ENCODE data around the gene CMTR1. TPM values are rescaled to one million over a fixed set of nuclear protein-coding genes. Genes with fewer than 3 reads are reported as not detected.
"Not testable (repeated sequence)": the region's sequence is repeated elsewhere in the genome, so short reads cannot be mapped to it uniquely, and the experiment has no call there.

Gene CMTR1
- total RNA-seq, 2 donors from 2014 or later: 84.1 to 86.9 TPM

GRCh38 chr6:37492991-37493660, 60.1 kb downstream of the CMTR1 start:
- Mint-ChIP-seq H3K4me3 (peak overlapping the region in 1 of 2 donors; percentile 56), H3K36me3 (ENCODE audit: insufficient read depth in 2 of 2) (peaks cover 2 to 8% of the 10 kb centered on the region in 2 donors), H3K9me3 (no peaks in the 10 kb centered on the region), H3K27ac (no peak overlapping the region), H3K4me1 (ENCODE audit: low read depth) (peaks cover 96% of the 10 kb centered on the region), H3K27me3 (ENCODE audit: low read depth) (no peaks in the 10 kb centered on the region)
- ATAC-seq (replicated peaks in 1 of 2) (no peak), DNase-seq (no peak)

DNA sequence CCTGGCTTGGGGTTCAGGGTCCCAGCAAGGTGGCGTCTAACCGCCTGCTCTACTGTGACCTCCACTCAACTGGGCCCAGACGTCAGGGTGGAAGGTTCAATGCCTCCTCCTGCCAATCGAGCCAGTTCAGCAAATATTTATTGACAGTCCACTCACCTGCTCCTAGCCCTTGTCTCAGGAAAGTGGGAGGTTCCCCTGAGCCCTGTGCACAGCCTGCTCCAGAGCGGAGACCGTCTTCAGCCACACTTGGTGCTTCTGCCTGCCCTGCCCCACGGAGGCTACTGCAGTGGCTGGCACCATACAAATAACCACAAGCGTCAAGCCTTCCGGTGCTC, 60.6 kb downstream of the CMTR1 start:
- no peak for DNase-seq
- no peak for ATAC-seq (replicated peaks in 1 of 2)
- no peak overlapping the region for H3K4me3 Mint-ChIP-seq
- H3K9me3 Mint-ChIP-seq: no peaks in the 10 kb centered on the region
- H3K27ac Mint-ChIP-seq: no peak overlapping the region
- H3K27me3 Mint-ChIP-seq (ENCODE audit: low read depth): no peaks in the 10 kb centered on the region
- H3K36me3 Mint-ChIP-seq (ENCODE audit: insufficient read depth in 2 of 2): peaks cover under 1 to 5% of the 10 kb centered on the region in 2 donors
- peaks cover 96% of the 10 kb centered on the region for H3K4me1 Mint-ChIP-seq (ENCODE audit: low read depth)

DNA sequence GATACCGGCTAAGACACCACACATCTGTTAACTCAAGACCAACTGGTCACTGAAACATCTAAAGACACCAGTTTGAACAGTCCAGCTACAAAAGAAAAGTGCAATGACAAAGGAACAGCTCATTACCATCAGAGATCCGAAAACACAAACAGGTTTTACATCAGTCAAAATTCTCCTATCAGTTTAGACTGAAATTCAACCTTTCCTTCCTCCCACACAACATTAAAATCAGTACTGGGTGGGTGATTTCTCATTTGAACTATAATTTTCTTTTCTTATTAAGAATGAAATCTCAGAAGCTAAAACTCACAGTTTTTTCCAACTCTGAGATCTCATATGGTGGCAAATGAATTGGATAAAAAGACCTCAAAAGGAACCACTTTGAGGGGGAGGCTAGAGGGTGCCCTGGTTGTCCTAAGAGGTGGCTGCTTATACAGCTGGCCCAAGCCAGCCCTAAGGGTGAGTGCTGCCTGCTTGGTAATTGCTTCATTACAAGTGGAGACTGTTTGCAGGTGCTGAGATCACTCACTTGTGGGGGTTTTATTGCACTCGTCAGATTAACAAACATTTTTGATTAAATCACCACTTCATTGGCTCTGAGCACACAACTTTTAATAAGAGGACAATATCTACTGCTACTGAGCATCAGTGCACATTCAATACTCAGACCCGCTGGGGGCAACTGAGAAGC, 62.4 kb downstream of the CMTR1 start:
- Mint-ChIP-seq H3K36me3 (ENCODE audit: insufficient read depth in 2 of 2) (peaks cover 3 to 5% of the 10 kb centered on the region in 2 donors), H3K9me3 (no peaks in the 10 kb centered on the region), H3K4me1 (ENCODE audit: low read depth) (peaks cover 96% of the 10 kb centered on the region)

DNA sequence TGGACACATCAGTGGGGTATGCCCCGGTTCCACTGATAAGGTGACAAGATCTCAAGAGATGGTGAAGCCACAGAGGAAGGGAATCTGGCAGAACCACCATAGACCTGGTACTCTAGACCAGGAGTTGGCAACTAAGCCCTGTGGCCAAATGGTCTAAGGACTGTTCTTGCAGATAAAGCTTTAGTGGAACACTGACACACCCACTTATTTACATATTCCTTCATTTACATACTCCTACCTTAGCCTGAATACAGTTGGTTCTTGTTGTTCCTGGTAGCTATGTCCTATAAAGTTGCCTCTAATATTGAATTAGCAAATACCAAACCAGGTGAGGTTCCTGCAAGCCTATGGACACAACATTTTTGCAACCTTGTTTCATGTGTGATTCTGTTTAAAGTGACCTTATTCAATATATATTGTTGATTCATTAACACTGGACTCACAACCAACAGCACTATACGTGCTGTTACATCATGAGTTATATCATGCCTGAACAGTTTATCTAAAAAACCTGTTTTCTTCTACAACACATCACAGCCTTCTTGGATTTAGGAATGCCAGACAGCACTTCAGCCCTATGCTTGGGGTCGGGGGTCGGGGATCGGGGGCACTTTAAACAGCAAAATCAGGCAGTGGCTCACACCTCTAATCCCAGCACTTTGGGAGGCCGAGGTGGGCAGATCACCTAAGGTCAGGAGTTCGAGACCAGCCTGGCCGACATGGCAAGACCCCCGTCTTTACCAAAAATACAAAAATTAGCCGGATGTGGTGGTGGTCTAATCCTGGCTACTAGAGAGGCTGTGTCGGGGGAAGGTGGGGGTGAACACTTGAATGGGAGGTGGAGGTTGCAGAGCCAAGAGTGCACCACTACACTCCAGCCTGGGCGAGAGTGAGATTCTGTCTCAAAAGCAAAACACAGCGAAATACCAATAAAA, 64.2 kb downstream of the CMTR1 start:
- no peak for DNase-seq
- no peak overlapping the region for H3K27ac Mint-ChIP-seq
- H3K27me3 Mint-ChIP-seq (ENCODE audit: low read depth): no peaks in the 10 kb centered on the region
- peaks cover 94% of the 10 kb centered on the region for H3K4me1 Mint-ChIP-seq (ENCODE audit: low read depth)
- ATAC-seq (replicated peaks in 1 of 2): no peak
- peak overlapping the region; percentile 25 to 58 for H3K4me3 Mint-ChIP-seq
- H3K36me3 Mint-ChIP-seq (ENCODE audit: insufficient read depth in 2 of 2): peaks cover 3 to 5% of the 10 kb centered on the region in 2 donors
- H3K9me3 Mint-ChIP-seq: no peaks in the 10 kb centered on the region

More for the DNA sequence above, 62.4 kb downstream of the CMTR1 start:
- DNase-seq (peak; percentile 42 to 49), ATAC-seq (replicated peaks in 1 of 2) (peak; percentile 54 to 63)
- no peaks in the 10 kb centered on the region for H3K27me3 Mint-ChIP-seq (ENCODE audit: low read depth)
- H3K27ac Mint-ChIP-seq: peak overlapping the region; percentile 89
- peak overlapping the region; percentile 76 to 84 for H3K4me3 Mint-ChIP-seq

DNA sequence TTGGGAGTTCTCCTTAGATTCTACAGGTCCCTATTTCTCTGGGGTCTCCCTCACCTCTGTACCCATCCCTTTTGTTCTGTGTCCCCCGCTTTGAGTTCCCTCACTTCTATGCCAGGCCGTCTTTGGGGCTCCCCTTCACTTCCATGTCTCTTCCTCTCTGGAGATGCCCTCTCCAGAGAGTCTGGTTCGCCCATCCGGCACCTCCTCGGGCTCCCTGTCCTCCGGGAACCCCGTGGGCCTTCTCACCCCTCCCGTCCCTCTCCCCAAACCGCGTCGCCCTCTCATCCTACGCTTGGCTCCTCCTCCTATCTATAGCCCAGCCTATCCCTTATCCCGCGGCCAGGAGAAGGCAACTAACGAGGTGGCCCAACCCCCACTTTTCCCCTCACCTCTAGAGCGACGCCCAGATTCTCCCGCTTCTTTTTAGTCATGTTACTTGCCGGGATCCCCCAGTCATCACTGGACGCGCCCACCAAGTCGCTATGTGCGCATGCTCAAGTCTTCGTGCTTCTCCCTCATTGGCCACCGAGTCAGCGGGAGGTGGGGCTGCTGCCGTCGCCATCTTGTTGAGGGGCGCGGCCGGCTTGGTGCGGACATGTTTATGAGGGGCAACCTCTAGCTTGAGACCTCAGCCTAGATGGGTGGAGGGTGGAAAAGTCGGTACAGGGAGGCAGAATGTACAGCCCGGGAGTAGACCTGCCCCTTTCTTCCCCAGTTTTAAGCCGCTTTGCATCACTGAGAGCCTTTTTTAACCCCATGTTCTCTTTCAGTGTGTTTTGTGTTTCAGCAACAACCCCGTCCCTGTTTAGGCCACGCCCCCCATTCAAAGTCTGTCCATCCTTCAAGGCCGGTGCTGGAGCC, 66.6 kb downstream of the CMTR1 start, which contains the start of gene CCDC167:
TSS of gene CCDC167 (minus strand) at position 461 of the 861 bp plus-strand sequence. CDS start at position 431, 30 bp downstream.
- DNase-seq (peak; percentile 97 to 98), ATAC-seq (replicated peaks in 1 of 2) (peak; percentile 76 to 77)
- Mint-ChIP-seq H3K36me3 (ENCODE audit: insufficient read depth in 2 of 2) (peaks cover 3 to 5% of the 10 kb centered on the region in 2 donors), H3K4me3 (peak within 1 kb of the TSS; percentile 84 to 99), H3K9me3 (no peaks in the 10 kb centered on the region), H3K4me1 (ENCODE audit: low read depth) (peaks cover 94% of the 10 kb centered on the region), H3K27ac (peak within 1 kb of the TSS; percentile 83), H3K27me3 (ENCODE audit: low read depth) (no peaks in the 10 kb centered on the region)

GRCh38 chr6:37500294-37500608, 67.2 kb downstream of the CMTR1 start:
- peaks cover 3 to 5% of the 10 kb centered on the region in 2 donors for H3K36me3 Mint-ChIP-seq (ENCODE audit: insufficient read depth in 2 of 2)
- no peak for DNase-seq
- ATAC-seq (replicated peaks in 1 of 2): no peak
- peak overlapping the region; percentile 84 to 99 for H3K4me3 Mint-ChIP-seq
- H3K9me3 Mint-ChIP-seq: no peaks in the 10 kb centered on the region
- H3K27ac Mint-ChIP-seq: peak overlapping the region; percentile 83
- peaks cover 93% of the 10 kb centered on the region for H3K4me1 Mint-ChIP-seq (ENCODE audit: low read depth)
- H3K27me3 Mint-ChIP-seq (ENCODE audit: low read depth): no peaks in the 10 kb centered on the region

GRCh38 chr6:37500904-37501303, 67.9 kb downstream of the CMTR1 start:
- peaks cover 93% of the 10 kb centered on the region for H3K4me1 Mint-ChIP-seq (ENCODE audit: low read depth)
- DNase-seq; H3K27me3 Mint-ChIP-seq (ENCODE audit: low read depth); H3K36me3 Mint-ChIP-seq (ENCODE audit: insufficient read depth in 2 of 2); H3K9me3 Mint-ChIP-seq; ATAC-seq (replicated peaks in 1 of 2): not testable (repeated sequence)
- H3K4me3 Mint-ChIP-seq: peak overlapping the region in 1 of 2 donors; percentile 84
- H3K27ac Mint-ChIP-seq: peak overlapping the region; percentile 83

- no peaks in the 10 kb centered on the region for H3K27me3 Mint-ChIP-seq (ENCODE audit: low read depth)
Measured at GRCh38 chr6:37501632-37502491, 68.8 kb downstream of the CMTR1 start.

DNA sequence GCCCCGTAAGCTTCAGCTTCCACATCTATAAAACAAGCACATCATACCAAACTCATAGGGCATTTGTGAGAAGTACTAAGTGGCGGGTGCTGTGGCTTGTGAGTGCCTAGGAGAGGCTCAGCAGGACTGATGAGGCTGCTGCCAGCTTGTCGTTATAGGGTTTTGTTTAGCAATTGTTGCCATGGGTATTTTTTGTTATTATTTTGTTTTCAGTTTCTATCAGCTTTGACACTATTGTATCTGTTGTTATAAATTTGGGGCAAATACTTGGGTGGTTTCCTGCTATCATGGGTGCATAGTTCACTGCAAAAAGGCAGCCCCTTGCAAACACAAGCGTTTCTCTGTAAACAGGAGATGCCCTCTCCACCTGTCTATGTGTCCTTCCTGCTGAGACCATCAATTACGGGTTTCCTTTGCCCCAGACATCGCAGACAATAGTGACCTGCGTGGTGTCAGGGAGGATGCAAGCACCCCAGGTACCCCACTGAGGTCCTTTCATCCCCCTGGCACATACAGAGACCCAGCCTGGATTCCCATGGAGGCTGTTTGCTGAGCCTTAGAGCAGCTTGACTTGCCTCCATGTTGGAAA, 69.8 kb downstream of the CMTR1 start:
- H3K27ac Mint-ChIP-seq: peak overlapping the region; percentile 98
- no peaks in the 10 kb centered on the region for H3K9me3 Mint-ChIP-seq
- peaks cover 3 to 4% of the 10 kb centered on the region in 2 donors for H3K36me3 Mint-ChIP-seq (ENCODE audit: insufficient read depth in 2 of 2)
- DNase-seq: peak; percentile 48 to 61
- ATAC-seq (replicated peaks in 1 of 2): peak; percentile 54 to 61
- peaks cover 84% of the 10 kb centered on the region for H3K4me1 Mint-ChIP-seq (ENCODE audit: low read depth)
- peak overlapping the region; percentile 67 to 88 for H3K4me3 Mint-ChIP-seq
- H3K27me3 Mint-ChIP-seq (ENCODE audit: low read depth): no peaks in the 10 kb centered on the region

More at GRCh38 chr6:37501632-37502491, 68.8 kb downstream of the CMTR1 start:
- Mint-ChIP-seq H3K36me3 (ENCODE audit: insufficient read depth in 2 of 2) (peaks cover 3 to 5% of the 10 kb centered on the region in 2 donors), H3K4me1 (ENCODE audit: low read depth) (peaks cover 87% of the 10 kb centered on the region), H3K4me3 (peak overlapping the region; percentile 67 to 88), H3K27ac (peak overlapping the region; percentile 98), H3K9me3 (no peaks in the 10 kb centered on the region)
- peak in 1 of 2 donors; percentile 22 for ATAC-seq (replicated peaks in 1 of 2)
- DNase-seq: no peak

GRCh38 chr6:37503309-37503965, 70.4 kb downstream of the CMTR1 start:
- H3K4me1 Mint-ChIP-seq (ENCODE audit: low read depth): peaks cover 84% of the 10 kb centered on the region
- peak overlapping the region; percentile 67 to 88 for H3K4me3 Mint-ChIP-seq
- peak overlapping the region; percentile 98 for H3K27ac Mint-ChIP-seq
- no peak for ATAC-seq (replicated peaks in 1 of 2)
- H3K36me3 Mint-ChIP-seq (ENCODE audit: insufficient read depth in 2 of 2): peaks cover 3 to 4% of the 10 kb centered on the region in 2 donors
- no peaks in the 10 kb centered on the region for H3K27me3 Mint-ChIP-seq (ENCODE audit: low read depth)
- no peaks in the 10 kb centered on the region for H3K9me3 Mint-ChIP-seq
- no peak for DNase-seq

GRCh38 chr6:37504024-37504423, 71.0 kb downstream of the CMTR1 start:
- Mint-ChIP-seq H3K27me3 (ENCODE audit: low read depth) (no peaks in the 10 kb centered on the region), H3K36me3 (ENCODE audit: insufficient read depth in 2 of 2) (peaks cover 3 to 4% of the 10 kb centered on the region in 2 donors), H3K9me3 (no peaks in the 10 kb centered on the region), H3K4me3 (peak overlapping the region; percentile 67 to 88), H3K27ac (no peak overlapping the region), H3K4me1 (ENCODE audit: low read depth) (peaks cover 84% of the 10 kb centered on the region)
- DNase-seq (no peak), ATAC-seq (replicated peaks in 1 of 2) (no peak)

Data from activated T-cell treated with anti-CD3 and anti-CD28 coated beads, Interleukin-2, amount 50 U/mL, for 72 hours (primary cell).